Ecto neural progenitor cell (in vitro differentiated cells): ENCODE measurements around the gene CDCA8.
"Not testable (repeated sequence)": the region's sequence is repeated elsewhere in the genome, so short reads cannot be mapped to it uniquely, and the experiment has no call there.

ENCODE experiments used
- DNase-seq: peaks from one replicate; pipeline ENCODE4 v3.0.0-alpha.2; 2018; ENCODE audit warnings: low spot score

Gene CDCA8

DNA sequence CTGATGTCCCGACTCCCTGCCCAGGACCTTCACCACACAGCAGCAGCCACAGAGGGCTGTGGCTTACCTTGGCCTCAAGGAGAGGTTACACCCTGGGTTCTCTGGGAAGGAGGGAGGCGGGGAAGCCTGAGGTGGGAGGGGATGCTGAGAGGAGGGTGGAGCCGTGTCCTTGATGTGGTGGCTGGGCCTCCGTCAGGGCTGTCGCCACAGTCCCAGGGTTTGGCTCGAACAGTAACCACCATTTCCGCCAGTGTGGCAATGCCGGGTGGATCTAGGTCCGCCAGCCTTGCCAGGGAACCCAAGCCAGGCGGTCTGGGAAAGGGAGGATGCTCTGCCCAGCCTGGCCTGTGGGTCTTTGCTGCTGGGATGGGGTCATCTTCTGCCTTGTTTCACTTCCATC is 18.4 kb upstream of the CDCA8 start:
- no peak for DNase-seq

DNA sequence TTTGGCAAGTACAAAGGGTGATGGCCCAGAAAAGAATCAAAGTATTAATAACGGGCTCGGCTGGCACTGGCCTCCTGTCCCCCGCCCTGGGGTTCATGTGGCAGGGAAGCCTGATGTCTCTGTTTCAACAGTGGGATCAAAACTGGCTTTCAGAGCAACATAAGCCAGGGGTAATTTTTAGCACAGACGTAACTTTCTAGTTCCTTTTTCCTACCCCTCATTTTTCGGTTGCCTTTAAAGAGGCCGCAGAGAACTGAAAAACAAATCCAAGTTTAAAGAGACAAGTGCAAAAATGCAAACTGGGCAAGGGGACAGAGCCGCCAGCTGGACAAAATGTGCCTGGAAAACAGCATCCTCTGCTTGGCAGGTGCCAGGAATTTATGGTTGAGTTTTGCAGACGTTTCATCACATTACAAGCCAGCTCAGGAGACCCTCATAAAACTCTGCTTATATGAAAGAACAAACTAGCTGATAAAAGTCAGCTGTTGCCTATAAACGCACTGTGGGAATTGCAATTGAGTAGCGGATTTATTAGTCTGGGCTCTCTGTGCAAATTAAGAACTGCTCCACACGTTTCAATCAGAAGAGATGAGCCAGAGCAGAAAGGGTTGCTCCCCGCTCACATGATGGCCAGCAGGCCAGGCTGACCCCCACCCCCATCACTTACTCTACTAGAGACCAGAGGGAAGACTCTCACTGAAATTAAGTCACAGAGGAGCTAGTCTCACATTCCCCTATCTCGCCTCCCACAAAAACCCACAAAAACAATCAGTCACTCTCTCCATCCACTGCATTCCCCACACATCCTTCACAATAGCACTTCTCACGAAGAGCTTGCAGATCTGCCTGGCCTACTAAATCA is 15.8 kb upstream of the CDCA8 start:
- no peak for DNase-seq

DNA sequence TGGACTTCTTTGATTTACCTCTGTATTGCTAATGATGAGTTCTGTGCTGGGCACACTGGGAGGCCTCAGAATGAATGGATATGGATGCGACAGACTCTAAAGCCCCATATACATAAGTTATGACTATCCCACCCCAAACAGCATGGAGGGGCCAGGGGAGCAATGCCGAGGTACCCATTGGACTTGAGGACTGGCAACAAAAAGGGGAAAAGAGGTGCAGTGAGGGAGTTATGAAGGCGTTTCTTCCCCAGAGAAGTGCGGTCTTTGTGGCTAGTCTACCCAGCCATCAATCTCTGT is 15.2 kb upstream of the CDCA8 start:
- no peak for DNase-seq

- DNase-seq: no peak
Observed at GRCh38 chr1:37677808-37678207, 14.5 kb upstream of the CDCA8 start.

DNA sequence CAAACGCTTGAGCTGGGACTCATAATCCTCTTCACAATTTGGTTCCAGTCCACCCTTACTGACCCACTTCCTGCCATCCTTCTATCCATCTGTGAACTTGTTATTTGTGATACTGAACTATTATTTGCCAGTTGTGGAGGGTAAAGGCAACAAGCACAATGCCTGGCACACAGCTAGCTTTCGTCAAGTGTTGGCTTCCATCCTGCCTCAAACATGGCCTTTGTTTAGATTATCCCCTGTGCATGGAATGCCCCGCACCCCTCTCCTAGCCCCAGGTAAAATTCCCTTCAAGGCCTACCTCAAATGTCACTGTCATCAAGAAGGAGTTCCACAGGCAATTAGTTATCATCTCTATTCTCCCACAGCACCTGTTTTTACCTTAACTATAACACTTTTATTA is 11.4 kb upstream of the CDCA8 start:
- no peak for DNase-seq

DNA sequence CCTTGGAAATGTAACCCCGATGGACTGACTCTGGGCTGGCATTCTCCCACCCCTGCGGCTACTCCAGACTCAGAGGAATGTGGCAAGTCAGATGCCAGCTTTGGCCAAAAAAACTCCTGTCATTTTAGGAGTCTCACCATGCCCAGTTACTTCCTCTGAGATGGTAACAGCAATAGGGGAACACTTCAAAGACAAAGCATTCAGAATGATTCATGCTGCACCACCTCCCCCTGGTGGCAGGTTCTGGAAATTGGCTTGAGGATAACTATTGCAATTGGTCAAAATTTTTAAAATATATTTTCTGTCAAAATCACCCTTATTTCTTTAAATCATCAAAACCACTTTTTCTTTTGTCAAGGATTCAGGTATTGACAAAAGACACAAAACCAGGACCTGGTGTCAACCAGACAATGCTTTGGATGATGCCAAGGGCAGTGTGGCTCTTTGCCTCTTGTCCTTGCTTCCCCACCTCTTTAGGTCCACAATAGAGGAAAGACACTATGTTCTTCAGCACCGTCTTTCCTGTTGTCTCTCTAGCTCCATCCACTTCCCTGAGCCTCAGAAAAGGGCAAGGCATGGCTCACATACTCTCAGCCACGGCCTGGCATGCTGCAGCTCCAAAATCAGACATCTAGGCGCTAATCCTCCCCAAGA is 9.9 kb upstream of the CDCA8 start:
- DNase-seq: peak; percentile 80

GRCh38 chr1:37684182-37684581 is 8.1 kb upstream of the CDCA8 start:
- not testable (repeated sequence) for DNase-seq

DNA sequence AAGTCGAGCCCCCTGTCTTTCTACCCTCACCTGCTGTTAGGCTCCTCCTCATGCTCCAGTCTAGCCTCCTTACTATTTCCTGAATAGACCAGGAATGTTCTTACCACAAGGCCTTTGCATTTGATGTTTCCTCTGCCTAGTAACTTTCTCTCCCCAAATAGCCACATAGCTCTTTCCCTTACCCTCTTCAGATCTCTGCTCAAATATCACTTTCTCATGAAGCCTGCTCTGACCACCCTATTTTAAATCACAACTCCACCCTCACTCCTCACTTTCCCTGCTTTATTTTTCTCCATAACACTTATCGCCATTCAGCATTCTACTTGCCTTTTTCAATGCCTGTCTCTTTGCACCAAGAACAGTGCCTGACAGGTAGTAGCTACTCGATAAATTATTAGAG is 6.6 kb upstream of the CDCA8 start:
- DNase-seq: no peak

DNA sequence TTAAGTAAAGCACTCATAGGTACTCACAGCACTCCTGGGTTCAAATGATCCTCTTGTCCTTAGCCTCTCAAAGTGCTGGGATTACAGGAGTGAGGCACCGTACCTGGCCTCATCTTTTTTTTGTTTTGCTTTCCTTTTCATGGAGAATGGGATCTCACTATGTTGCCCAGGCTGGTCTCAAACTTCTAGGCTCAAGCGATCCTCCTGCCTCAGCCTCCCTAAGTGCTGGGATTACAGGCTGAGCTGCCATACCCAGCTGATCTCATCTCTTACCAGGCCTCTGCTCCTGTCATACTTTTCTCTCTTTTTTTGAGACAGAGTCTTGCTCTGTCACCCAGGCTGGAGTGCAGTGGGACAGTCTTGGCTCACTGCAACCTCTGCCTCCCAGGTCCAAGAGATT is 4.6 kb upstream of the CDCA8 start:
- not testable (repeated sequence) for DNase-seq

DNA sequence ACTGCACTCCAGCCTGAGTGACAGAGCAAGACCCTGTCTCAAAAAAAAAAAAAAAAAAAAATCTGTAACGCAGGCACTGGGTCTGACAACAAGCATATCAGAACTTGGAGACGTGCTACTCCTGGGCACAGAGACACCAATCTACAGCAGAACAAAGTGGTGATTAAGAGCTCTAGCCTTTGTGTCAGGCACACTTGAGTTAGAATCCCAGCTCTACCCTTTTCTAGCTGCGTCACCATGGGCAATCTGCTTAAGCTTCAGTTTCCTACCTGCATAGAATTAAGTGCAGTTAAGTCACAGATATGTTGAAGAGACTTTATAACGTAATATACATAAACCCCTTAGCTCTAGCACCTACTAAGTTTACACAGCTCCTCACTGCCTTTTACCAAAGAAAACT is 3.4 kb upstream of the CDCA8 start:
- DNase-seq: no peak

DNA sequence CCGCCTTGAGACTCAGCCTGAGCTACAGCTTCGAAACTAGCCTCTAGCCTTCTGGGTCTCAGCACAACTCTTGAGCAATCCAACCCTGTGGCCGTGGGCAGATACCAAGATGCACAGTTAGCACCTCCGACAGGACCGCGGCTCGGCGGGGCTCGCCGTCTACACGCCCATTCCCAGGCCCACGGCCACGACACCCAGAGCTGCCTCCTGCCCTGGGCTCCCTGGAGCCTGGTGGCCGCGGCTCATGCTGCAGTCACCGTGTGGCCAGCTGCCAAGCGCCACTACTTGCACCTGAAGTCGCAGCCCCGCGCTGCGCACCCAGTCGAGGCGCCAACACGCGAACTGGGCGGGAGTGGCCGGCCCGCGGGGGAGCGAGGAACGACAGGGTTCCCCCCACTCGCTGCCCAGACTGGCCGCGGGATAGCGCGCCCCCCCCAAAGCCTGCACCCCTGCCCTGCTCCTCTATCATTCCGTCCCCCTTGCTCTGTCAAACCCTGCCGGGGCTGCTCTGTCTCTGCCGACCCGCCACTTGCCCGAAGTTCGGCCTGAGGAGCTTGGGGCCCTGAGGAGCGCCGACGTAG is 729 bp upstream of the CDCA8 start:
- peak; percentile 63 for DNase-seq

GRCh38 chr1:37692834-37693175 is 489 bp downstream of the CDCA8 start:
- DNase-seq: no peak

- no peak for DNase-seq
Observed at GRCh38 chr1:37697090-37697489, 4.8 kb downstream of the CDCA8 start.

- no peak for DNase-seq
Observed at GRCh38 chr1:37697737-37698136, 5.4 kb downstream of the CDCA8 start.

DNA sequence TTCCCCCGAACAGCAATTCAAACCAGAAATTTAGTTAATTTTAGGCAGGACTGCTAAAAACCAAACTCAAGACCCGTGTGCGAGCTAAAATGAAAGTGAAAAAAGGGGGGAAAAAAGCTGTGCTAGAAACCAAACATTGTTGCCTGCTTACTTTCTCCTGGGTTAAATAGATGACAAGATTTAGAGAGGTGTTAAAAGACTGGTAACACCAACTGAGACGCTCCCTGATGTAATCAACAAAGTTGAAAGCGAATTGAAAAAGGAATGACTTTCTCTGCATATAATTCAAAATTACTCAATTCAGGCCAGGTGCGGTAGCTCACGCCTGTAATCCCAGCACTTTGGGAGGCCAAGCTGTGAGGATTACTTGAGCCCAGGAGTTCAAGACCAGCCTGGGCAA is 6.8 kb downstream of the CDCA8 start:
- DNase-seq: no peak

DNA sequence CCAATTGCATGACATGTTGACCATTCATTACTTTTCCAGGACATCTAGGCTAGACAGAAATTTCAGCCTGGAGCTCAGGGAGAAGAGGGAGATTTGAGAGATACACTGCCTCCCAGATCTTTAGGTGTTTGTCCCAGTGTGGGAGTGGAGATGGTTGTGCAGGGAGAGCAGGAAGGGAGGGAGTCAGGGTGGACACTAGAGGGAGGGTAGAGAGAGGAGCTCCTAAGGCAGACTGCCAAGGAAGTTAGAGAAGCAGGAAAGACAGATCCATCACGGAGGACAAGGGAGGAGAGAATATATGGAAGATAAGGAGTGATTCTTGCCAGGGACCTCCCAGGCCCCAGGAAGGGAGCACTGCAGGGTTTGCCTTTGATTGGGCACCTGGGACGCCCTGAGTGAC is 8.7 kb downstream of the CDCA8 start:
- no peak for DNase-seq

DNA sequence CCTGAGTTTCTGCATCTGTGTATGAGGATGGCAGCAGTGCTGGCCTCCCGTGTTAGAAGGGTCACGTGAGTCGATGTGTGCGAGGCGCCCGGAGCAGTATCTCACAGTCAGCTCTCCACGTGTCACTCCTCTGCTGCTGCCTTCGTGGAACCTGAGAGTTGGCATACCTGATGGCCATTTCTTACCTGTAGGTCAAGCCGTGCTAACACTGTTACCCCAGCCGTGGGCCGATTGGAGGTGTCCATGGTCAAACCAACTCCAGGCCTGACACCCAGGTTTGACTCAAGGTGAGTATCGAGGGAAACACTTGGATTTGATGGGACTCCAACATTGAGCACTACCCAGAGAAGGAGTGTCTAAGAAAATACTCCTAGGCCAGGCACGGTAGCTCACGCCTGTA is 10.7 kb downstream of the CDCA8 start:
- DNase-seq: no peak

DNA sequence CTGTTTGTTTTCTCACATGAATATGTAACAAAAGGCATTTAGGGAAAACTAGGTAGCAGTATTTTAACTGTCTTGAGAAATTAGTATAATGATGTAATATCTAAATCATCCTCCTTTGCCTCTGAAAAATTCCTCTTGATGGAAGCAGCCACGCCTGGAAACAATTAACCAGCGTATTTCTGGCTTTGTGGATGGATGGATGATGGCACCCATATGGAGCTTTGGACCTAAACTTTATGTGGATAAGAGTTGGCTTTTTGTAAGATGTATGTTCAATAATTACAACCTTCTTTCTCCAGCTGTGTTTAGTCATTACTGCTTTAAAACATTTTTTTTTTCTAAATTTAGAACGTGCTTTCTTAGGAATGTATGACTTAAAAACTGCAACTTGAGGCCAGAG is 12.7 kb downstream of the CDCA8 start:
- DNase-seq: no peak

DNA sequence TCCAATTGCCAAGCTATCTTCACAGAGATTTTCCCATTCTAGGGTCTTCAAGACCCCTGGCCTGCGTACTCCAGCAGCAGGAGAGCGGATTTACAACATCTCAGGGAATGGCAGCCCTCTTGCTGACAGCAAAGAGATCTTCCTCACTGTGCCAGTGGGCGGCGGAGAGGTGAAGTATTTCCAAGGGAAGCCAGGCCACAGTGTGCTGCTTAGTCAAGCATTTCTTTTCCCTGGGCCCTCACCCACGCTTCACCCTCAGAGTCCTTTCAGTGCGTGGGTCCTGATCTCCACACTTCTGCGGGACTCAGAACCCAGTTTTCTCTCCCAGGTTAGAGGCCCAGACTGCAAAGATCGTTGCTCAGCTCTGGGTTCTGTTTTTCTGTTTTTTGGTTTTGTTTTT is 13.1 kb downstream of the CDCA8 start:
- no peak for DNase-seq

- no peak for DNase-seq
Observed at GRCh38 chr1:37708471-37708870, 16.2 kb downstream of the CDCA8 start.

GRCh38 chr1:37714226-37714625 is 21.9 kb downstream of the CDCA8 start:
- no peak for DNase-seq

DNA sequence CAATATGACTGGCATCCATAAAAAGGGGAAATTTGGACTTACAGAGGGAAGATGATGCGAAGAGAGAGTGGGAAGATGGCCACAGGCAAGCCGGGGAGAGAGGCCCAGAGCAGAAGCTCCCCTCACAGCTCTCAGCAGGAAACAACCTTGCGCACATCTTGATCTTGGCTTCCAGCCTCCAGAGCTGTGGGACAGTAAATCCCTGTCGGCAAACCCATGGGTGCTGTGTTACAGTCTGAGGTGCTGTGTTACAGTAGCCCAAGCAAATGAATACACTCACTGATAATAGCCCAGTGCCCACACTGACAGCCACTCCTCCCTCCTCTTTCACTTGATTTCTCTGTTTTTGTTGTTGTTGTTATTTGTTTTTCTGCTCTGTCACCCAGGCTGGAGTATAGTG is 22.4 kb downstream of the CDCA8 start:
- DNase-seq: no peak

- DNase-seq: no peak
Observed at GRCh38 chr1:37716321-37716720, 24.0 kb downstream of the CDCA8 start.

DNA sequence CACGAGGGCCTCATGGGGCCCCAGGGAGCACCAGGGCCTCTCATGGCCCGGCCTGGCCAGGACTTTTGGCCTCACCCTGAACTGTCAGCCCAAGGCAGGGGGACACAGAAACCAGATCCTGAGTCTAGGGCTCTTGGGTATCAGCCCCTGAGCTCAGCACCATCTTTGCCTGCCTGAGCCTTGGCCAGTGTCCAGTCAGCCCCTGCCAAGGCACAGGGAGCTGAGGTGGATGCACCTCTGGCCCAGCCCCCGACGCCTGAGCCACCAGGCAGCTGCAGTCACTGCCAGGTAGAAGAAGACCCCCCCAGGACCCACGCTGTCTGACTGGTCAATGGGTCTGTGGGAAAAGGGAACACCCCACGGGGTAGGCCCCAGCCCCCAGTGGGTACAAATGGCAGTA is 25.3 kb downstream of the CDCA8 start:
- no peak for DNase-seq
